Pons (tissue), 1 donor: ENCODE results near the gene ASMT.
"Not testable (repeated sequence)": the region's sequence is repeated elsewhere in the genome, so short reads cannot be mapped to it uniquely, and the experiment has no call there.

ENCODE experiments used
- DNase-seq: peaks from one replicate; pipeline ENCODE4 v3.0.0-alpha.2; 2016; ENCODE audit warnings: low spot score

ASMT gene

DNA sequence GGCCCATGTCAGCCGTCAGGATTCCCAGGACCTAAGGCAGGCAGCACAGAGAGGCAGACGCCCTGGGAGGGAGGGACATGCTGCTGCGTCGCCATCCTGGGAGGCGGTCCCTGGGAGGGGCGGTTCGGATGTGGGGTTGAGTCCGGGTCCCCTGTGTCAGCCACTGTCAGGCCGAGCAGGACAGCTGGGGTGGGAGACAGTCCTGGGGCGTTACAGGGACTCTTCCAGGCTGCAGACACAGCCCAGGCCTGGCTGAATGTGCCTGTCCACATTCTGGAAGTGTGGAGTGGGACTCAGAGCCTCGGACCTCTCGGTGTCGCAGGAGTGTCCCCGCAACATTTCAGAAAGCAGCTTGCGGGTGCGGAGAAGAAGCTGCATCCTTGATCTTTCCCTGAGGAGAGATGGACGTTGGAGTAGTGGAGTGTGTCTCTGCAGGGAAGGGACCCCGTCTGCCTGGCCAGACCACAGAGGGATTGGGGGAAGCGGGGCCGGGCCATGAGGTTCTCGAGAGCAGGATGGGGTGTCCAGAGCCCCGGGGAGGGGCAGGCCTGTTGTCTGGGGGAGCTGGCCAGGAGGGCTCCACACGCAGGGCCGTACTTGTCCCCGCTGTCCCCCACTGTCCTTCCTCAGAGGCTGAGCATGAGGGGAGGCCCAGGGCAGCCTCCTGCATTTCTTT, 17.4 kb upstream of the ASMT start:
- no peak for DNase-seq

DNA sequence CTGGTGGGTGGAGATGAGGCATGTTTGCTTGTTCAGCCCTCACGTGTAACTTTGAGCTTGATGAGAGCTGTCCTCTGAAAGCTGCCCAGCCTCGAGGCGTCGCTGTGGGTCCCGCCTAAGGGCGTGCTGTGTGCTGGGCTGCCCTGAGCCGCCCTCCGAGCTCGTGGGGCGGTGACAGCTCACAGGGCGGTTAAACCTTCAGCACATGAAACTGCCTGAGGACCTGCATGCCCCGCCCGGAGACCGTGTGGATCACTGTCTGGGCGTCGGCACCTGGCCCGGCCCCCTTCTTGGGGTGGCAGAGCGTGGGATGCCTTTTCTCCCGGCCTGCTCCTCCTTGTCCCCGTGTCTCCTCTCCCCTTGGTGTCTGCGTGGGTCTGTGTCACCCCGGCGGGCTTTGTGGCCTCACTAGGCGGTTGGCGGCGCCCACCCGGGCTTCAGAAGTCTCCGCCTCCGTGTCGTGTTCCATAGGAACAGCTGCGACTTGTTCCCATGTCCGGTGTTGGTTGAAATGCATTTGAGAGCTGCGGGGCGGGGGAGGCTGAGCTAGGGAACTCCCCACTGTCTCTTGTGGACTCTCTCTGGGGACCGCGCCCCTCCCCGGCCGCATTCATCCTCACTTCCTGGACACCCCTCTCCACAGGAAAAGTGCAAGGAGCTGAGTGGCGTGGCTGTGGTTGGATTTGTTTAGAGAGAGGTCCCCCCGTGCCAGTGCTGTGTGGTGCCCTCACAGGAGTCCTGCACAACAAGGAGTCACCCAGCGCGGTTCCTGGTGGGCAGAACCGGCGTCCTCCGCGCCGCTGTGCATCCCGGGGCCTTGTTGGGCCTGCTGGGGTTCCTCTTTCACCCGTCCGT, 16.6 kb upstream of the ASMT start:
- no peak for DNase-seq

DNA sequence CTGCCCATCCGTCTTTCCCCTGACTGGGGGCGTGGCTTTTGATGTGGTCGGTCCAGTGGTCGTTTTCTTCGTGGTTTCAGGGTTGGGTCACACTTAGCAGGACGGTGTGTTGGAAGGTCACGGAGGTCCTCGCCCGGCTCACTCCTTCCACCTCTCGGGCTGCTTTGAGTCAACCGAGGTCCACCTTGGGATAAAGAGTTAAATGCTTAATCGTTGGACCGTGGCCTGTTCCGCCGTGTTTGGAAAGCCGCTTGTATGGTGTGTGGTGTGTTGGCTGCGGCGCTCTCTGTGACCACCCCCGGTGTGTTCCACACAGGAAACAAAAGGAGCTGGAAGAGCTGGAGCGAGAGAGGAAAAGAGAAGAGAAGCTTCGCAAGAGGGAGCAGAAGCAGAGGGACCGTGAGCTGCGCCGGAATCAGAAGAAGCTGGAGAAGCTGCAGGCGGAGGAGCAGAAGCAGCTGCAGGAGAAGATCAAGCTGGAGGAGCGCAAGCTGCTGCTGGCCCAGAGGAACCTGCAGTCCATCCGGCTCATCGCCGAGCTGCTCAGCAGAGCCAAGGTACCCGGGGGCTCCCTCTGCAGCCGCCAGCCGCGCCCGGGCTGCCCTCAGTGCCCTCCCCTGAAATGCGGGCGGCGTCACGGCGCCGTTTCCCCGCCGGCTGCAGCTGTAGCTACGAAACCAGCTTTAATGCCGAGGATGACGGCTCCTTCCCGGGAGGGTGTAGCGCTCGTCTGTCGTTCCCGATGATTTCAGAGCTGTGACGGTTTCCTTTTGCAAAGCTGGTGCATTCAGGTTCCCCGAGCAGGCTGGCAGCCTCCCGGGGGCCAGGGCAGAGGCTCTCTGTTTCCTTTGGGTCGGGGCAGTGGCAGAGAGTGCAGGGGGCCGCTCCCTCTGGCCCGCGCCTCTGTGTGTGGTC, 15.7 kb upstream of the ASMT start:
- DNase-seq: no peak

DNA sequence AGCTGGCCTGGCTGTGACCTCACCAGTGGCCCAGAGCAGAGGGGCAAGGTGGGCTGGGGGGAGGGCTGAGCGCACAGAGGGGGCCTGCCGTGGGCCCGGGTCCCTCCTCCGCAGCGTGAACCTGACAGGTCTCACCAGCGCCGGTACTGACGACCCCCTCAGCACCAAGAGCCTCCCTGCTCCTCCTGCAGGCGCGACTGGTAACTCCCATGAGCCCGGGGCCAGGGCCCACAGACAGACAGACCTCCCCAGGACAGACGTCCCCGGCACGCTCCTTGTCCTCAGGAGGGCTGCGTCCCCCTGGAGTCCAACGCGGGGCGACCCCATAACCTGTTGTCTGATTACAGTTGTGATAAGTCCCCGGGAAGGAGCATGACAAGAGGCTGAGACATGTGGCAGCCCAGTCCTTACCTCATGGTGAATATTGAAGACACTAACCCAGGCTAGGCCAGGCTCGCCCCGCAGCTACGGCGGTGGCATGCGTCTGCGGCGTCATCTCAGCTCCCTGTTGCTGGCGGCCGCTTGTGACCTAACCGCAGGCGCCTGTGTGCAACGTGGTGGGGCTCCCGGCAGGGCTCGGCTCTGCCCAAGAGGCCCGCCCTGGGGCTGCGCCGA, 15.0 kb upstream of the ASMT start:
- DNase-seq: no peak

DNA sequence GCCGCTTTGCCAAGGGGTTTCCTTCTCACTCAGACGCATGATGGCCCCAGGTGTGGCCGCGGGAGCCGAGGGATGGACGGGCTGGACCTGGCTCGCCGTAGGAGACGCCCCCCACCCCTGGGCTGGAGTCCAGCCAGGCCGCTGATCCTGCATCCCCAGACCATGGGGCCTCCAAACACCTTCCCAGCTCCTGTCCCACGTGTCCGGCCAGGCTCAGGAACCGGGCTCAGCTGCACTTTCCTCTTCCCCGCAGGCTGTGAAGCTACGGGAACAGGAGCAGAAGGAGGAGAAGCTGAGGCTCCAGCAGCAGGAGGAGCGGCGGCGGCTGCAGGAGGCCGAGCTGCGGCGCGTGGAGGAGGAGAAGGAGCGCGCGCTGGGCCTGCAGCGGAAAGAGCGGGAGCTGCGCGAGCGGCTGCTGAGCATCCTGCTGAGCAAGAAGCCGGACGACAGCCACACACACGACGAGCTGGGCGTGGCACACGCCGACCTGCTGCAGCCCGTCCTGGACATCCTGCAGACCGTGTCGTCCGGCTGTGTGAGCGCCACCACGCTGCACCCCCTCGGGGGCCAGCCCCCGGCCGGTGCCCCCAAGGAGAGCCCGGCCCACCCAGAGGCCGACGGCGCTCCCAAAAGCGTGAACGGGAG, 14.3 kb upstream of the ASMT start:
- no peak for DNase-seq

DNA sequence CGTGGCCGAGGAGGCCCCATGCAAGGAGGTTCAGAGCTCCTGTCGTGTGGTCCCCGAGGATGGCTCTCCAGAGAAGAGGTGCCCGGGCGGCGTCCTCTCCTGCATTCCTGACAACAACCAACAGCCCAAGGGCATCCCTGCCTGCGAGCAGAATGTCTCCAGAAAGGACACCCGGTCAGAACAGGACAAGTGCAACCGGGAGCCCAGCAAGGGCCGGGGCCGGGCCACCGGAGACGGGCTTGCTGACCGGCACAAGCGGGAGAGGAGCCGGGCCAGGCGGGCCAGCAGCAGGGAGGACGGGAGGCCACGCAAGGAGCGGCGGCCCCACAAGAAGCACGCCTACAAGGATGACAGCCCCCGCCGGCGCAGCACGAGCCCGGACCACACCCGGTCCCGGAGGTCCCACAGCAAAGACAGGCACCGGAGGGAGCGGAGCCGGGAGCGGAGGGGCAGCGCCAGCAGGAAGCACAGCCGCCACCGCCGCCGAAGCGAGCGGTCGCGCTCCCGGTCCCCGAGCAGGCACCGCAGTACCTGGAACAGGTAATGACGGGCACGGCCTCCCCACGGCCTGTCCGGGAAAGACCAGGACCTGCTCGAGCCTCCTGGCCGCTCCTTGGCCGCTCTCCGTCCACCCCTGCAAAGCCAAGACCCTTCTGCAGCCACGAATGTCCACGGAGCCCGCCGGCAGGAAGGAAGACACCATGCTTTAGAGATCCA, 13.7 kb upstream of the ASMT start:
- DNase-seq: no peak

DNA sequence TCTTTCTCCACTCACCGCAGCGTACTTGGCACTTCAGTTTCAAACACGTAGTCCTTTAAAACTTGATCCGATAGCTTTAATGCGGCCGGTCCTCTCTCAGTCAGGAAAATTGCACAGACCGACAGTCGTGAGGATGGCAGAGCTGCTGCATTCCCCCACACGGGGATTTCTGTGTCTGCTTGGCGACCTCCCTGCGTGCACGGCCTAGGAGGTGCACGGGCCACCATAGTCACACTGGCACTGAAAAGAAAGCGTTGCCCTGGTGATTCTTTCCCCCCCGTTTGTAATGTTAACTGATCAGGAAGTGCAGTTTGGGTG, 13.1 kb upstream of the ASMT start:
- no peak for DNase-seq

DNA sequence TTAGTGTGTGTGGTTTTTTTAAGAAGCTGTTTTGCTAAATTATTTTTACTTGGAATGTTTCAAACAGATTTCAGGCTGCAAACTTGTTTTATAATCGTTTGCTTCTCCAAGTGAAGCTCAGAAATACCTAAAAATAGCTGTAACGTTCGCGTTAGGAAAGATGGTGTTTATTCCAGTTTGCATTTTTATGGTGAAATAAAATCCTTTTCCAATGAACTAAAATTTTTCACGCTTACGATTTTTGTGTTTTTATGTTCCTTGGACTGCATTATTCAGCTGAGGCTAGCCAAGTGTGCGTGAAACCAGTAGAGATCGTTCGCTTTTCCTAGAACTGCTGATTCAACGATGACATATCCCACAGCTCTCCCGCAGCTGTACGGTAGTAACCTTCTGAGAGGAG, 12.6 kb upstream of the ASMT start:
- DNase-seq: no peak

DNA sequence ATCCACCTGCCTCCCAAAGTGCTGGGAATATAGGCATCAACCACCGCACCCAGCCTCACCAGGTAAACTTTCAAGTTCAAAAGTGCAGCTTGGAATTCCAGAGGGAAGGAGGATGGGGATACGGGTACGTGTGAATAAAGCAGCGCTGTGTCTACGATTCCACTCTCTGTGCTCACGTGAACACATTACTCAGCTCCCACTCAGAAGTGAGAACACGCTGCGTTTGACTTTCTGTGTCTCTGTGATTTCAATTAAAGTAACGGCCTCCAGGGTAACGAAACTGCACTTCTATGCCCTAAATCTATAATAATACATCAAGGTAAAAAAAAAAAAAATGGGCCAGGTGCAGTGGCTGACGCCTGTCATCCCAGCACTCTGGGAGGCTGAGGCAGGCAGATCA, 8.4 kb upstream of the ASMT start:
- no peak for DNase-seq

DNA sequence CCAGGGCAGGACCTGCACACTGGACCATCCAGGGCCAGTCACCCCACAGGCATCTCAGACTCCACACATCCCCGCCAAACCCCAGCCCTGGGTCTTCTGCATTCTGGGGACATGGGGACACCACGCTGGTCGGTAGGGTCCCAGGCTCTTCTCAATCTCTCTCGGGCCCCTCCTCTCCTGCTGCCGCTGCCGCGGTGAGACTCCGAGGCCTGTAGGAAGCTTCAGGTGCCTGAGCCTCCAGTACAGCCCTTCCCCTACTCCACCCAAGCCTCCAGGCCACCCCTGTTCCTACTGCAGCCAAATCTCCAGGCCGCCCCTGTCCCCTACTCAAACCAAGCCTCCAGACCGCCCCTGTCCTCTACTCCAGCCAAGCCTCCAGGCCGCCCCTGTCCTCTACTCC, 5.5 kb upstream of the ASMT start:
- no peak for DNase-seq

DNA sequence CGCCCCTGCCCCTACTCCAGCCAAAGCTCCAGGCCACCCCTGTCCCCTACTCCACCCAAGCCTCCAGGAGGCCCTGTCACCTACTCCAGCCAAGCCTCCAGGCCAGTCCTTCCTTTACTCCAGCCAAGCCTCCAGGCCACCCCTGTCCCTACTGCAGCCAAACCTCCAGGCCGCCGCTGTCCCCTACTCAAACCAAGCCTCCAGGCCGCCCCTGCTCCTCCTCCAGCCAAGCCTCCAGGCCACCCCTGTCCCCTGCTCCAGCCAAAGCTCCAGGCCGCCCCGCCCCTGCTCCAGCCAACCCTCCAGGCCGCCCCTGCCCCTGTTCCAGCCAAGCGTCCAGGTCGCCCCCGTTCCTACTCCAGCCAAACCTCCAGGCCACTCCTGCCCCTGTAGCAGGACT, 5.1 kb upstream of the ASMT start:
- no peak for DNase-seq

DNA sequence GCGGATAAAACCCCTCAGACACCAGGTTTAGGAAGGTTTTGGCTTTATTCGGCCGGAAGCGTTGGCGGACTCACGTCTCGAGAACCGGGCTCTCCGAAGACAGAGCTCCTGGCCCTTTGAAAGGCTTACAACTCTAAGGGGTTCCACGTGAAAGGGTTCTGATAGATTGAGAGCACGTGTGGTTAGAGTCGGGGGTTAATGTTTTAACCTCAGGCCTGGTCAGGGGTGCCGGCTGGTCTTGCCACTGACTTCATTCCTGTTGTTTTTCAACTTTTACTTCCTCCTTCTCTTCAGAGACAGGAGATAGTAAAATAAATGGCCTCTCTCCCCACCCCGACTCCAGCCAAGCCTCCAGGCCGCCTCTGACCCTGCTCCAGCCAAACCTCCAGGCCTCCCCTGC, 4.7 kb upstream of the ASMT start:
- DNase-seq: no peak

DNA sequence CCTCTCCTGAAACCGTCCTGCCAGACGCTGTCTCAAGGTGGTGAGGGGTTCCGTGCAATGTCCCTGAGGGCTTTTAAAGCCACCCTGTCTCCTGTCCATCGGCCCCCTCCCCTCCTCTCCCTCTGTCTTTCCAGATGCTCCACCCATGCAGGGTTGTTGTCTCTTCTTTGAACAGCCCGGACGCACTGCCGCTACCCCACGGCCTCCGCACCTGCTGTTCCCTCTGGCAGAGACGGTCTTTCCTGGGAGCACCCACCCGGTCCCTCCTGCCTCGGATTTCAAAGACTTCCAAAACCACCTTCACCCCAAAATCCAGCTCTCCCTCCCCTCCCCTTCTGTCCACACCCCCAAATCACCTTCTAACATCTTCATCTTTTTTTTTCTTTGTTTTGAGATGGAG, 4.1 kb upstream of the ASMT start:
- DNase-seq: no peak

DNA sequence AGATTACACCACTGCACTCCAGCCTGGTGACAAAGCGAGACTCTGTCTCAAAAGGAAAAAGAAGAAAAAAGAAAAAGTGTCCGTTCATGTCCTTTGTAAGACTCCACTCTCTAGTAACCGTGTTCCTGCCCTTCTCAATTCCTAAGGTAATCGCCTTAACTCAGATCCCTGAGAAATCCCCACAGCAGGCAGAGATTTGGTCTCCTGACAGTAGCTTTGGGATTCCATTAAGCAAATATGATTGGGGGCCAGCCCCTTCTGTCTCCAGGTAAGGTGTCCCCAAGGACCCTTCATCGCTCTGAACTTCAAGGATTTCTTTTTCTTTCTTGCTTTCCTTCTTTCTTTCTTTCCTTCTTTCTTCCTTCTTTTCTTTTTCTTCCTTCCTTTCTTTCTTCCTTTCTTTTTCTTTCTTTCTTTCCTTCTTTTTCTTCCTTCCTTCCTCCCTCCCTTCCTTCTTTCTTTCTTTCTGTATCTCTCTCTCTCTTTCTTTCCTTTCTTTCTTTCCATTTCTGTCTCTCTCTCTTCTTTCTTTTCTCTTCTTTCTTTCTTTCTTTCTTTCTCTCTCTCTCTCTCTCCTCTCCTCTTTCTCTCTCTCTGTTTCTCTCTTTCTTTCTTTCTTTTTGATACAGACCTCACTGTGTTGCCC, 2.1 kb upstream of the ASMT start:
- no peak for DNase-seq

DNA sequence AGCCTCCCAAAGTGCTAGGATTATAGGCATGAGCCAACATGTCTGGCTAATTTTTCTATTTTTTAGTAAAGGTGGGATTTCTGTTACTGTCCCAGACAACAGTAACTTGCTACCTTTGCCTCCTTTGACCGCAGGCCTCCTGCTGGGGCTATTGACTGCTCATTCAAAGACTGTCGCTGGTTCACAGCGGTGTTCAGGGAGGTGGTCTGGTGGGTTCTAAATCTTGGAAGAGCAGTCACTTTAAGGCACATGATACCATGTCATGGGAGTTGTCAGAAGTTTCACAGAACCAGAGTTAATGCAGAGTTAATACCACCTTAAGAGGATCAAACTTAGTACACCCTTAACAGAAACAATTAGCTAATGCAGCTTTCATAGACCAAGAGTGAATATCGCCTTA, 3.8 kb downstream of the ASMT start:
- DNase-seq: no peak

DNA sequence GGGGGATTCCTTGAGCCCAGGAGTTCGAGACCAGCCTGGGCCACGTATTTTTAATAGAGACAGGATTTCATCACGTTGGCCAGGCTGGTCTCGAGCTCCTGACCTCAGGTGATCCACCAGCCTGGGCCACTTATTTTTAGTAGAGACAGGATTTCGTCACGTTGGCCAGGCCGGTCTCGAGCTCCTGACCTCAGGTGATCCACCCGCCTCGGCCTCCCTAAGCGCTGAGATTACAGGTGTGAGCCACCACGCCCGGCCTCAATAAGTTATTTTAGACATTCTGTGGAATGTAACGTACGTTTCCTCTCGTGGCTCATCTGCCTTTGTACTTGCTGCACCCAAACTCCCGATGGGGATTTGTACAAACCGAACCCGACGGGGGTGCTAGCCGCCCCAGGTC, 8.8 kb downstream of the ASMT start:
- DNase-seq: no peak

DNA sequence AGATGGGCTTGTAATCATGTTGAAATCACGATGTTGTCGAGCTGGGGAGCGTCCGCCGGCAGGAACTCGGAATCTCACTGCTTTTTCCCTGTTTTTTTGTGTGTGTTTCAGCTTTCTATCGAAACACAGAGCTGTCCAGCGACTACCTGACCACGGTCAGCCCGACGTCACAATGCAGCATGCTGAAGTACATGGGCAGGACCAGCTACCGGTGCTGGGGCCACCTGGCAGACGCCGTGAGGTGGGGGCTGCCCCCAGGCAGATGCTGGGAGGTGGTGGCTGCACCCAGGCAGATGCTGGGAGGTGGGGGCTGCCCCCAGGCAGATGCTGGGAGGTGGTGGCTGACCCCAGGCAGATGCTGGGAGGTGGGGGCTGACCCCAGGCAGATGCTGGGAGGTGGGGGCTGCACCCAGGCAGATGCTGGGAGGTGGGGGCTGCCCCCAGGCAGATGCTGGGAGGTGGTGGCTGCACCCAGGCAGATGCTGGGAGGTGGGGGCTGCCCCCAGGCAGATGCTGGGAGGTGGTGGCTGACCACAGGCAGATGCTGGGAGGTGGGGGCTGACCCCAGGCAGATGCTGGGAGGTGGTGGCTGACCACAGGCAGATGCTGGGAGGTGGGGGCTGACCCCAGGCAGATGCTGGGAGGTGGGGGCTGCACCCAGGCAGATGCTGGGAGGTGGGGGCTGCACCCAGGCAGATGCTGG, 9.4 kb downstream of the ASMT start:
- DNase-seq: not testable (repeated sequence)

DNA sequence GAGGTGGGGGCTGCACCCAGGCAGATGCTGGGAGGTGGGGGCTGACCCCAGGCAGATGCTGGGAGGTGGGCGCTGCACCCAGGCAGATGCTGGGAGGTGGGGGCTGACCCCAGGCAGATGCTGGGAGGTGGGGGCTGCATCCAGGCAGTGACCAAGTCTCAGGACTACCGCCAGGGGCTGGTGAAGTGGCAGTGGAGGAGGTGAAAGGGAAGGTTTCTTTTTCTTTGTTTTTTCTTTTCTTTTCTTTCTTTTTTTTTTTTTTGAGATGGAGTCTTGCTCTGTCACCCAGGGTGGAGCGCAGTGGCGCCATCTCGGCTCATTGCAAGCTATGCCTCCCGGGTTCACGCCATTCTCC, 10.0 kb downstream of the ASMT start:
- DNase-seq: not testable (repeated sequence)

DNA sequence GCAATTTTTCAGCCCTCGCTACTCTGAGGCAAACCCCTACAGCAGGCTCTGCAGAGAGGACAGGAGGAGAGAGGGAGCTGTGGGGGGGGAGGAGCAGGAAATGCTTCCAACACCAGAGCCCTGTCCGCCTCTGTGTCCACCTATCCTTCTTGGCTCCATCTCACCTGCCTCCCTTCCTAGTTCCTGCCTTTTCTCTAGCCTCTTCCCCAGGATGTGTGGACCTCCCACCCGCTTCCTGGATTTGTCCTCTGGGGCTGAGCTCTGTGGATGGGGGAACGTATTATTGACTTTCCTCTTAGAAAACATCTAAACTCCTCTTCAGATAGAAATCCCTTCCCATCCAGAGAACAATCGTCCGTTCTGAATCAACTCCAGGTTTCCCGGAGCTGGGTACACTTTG, 14.4 kb downstream of the ASMT start:
- no peak for DNase-seq

DNA sequence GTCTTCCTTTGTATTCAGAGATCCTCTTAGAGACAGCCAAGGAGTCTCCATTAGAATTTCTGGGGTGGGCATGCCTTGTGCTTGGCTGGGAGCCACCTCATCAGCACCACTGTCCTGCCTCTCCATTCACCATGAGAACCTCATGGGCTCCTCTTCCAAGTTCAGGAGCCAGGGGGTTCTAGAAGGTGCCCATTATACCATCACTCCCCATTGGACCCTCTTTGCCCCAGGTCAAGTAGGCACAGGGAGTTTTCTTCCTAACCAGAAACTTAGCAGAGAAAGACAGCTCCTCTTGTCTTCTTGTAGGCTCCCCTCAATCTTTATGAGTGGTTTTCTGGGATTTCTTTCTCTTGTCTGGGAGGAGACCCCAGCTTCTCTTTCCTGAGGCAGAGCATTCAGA, 31.1 kb downstream of the ASMT start:
- DNase-seq: no peak
